ENCODE results near the gene SH3GL2.

Gene SH3GL2

GRCh38 chr9:17829812-17830385 lies 251.0 kb downstream of the SH3GL2 start:
- Mint-ChIP-seq H3K4me3 (no peak overlapping the region), H3K27me3 (ENCODE audit: low read depth) (no peaks in the 10 kb centered on the region), H3K4me1 (peaks cover 6% of the 10 kb centered on the region), H3K9me3 (peaks cover 2% of the 10 kb centered on the region), H3K36me3 (ENCODE audit: low read depth) (no peaks in the 10 kb centered on the region), H3K27ac (no peak overlapping the region)
- TF ChIP-seq, protein P1, sequence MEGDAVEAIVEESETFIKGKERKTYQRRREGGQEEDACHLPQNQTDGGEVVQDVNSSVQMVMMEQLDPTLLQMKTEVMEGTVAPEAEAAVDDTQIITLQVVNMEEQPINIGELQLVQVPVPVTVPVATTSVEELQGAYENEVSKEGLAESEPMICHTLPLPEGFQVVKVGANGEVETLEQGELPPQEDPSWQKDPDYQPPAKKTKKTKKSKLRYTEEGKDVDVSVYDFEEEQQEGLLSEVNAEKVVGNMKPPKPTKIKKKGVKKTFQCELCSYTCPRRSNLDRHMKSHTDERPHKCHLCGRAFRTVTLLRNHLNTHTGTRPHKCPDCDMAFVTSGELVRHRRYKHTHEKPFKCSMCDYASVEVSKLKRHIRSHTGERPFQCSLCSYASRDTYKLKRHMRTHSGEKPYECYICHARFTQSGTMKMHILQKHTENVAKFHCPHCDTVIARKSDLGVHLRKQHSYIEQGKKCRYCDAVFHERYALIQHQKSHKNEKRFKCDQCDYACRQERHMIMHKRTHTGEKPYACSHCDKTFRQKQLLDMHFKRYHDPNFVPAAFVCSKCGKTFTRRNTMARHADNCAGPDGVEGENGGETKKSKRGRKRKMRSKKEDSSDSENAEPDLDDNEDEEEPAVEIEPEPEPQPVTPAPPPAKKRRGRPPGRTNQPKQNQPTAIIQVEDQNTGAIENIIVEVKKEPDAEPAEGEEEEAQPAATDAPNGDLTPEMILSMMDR (IDR thresholded peaks at IDR 0.05; ENCODE audit: unreplicated experiment in 3 of 3), result no peak

GRCh38 chr9:17832812-17833211 lies 253.9 kb downstream of the SH3GL2 start:
- Mint-ChIP-seq H3K27me3 (ENCODE audit: low read depth) (no peaks in the 10 kb centered on the region), H3K9me3 (peaks cover 8% of the 10 kb centered on the region), H3K4me1 (no peaks in the 10 kb centered on the region), H3K36me3 (ENCODE audit: low read depth) (no peaks in the 10 kb centered on the region), H3K27ac (no peak overlapping the region), H3K4me3 (no peak overlapping the region)
- TF ChIP-seq, protein P1 (IDR thresholded peaks at IDR 0.05; ENCODE audit: unreplicated experiment in 3 of 3), result no peak

- no peaks in the 10 kb centered on the region for H3K36me3 Mint-ChIP-seq (ENCODE audit: low read depth)
- no peak overlapping the region for H3K27ac Mint-ChIP-seq
- H3K27me3 Mint-ChIP-seq (ENCODE audit: low read depth), result no peaks in the 10 kb centered on the region
- no peaks in the 10 kb centered on the region for H3K4me1 Mint-ChIP-seq
- TF ChIP-seq, protein P1 (IDR thresholded peaks at IDR 0.05; ENCODE audit: unreplicated experiment in 3 of 3), result no peak
- H3K4me3 Mint-ChIP-seq, result no peak overlapping the region
- peaks cover 8% of the 10 kb centered on the region for H3K9me3 Mint-ChIP-seq
These were observed 255.0 kb downstream of the SH3GL2 start for GRCh38 chr9:17833846-17834245.

DNA sequence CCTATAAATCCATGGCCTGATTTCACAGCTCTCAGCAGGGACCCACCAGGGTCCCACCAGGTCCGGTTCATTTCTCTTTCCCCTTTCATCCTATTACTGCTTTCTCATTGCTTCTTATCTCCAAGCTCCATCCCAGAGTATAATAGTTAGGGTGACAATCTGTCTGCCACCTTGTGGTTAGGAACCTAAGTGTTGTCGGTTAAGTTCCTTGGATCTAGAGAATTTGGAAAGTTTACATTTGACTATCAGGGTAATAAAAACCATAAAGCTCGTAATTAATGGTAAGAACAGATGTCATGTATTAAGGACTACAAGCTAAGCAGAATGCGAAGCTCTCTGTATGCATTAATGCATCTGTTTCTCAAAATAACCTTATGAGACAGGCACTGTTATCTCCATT lies 259.1 kb downstream of the SH3GL2 start:
- Mint-ChIP-seq H3K27me3 (ENCODE audit: low read depth) (no peaks in the 10 kb centered on the region), H3K9me3 (peaks cover 8% of the 10 kb centered on the region), H3K4me3 (no peak overlapping the region), H3K36me3 (ENCODE audit: low read depth) (no peaks in the 10 kb centered on the region), H3K27ac (no peak overlapping the region), H3K4me1 (peaks cover 7% of the 10 kb centered on the region)
- TF ChIP-seq, protein P1 (IDR thresholded peaks at IDR 0.05; ENCODE audit: unreplicated experiment in 3 of 3), result peak in 2 of 3 experiments; percentile 17 to 21

DNA sequence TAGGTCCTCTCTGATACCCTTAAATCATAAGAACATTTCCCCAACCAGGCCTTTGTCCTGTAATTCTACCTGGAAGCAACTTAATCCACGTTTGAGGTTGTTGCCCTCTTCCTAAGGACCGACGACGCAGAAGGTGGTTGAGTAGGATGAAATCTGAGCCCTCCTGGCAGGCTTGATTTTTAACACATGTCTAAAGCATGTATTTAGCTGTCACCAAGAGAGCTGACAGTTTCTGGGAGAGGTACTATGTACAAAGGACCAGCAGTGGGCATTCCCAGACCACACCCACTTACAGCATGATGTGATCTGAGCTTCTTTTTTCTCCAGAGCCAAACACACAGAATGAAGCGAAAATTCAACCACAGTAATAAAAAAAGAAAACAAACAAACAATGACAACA lies 260.9 kb downstream of the SH3GL2 start:
- peaks cover 3% of the 10 kb centered on the region for H3K27me3 Mint-ChIP-seq (ENCODE audit: low read depth)
- TF ChIP-seq, protein P1 (IDR thresholded peaks at IDR 0.05; ENCODE audit: unreplicated experiment in 3 of 3), result no peak

GRCh38 chr9:17843236-17843635 lies 264.4 kb downstream of the SH3GL2 start:
- Mint-ChIP-seq H3K36me3 (ENCODE audit: low read depth) (peaks cover 7% of the 10 kb centered on the region), H3K9me3 (peaks cover 17% of the 10 kb centered on the region), H3K4me1 (peaks cover 7% of the 10 kb centered on the region), H3K27me3 (ENCODE audit: low read depth) (peaks cover 6% of the 10 kb centered on the region), H3K27ac (no peak overlapping the region), H3K4me3 (no peak overlapping the region)
- TF ChIP-seq, protein P1 (IDR thresholded peaks at IDR 0.05; ENCODE audit: unreplicated experiment in 3 of 3), result no peak

More for the DNA sequence above, 260.9 kb downstream of the SH3GL2 start:
- peaks cover 13% of the 10 kb centered on the region for H3K9me3 Mint-ChIP-seq
- no peak overlapping the region for H3K27ac Mint-ChIP-seq
- no peak overlapping the region for H3K4me3 Mint-ChIP-seq
- H3K36me3 Mint-ChIP-seq (ENCODE audit: low read depth), result peaks cover 4% of the 10 kb centered on the region
- H3K4me1 Mint-ChIP-seq, result peaks cover 7% of the 10 kb centered on the region

Measured in nephron (organoid).